Prostate gland (tissue), 2 donors: ENCODE data around the gene DMAC2L. TPM values are rescaled to one million over a fixed set of nuclear protein-coding genes. Genes with fewer than 3 reads are reported as not detected.
A peak's percentile ranks its signal among the peaks of the same experiment; 100 is the strongest.

ENCODE experiments used
- DNase-seq: peaks from one replicate; pipeline ENCODE4 v3.0.0-alpha.2; 2019; ENCODE audit warnings: low spot score
- H3K27ac ChIP-seq, 2 donors: fragments of 200-600 bp; sonication (generic); 2 replicates each; pipeline ENCODE4 v1.5.1; 2017 to 2019
- H3K27me3 ChIP-seq: fragments of 200-600 bp; sonication (generic); replicated peaks from 2 replicates; pipeline ENCODE4 v1.5.1; 2019; ENCODE audit not compliant: insufficient read depth
- H3K36me3 ChIP-seq, 2 donors: fragments of 200-600 bp; sonication (generic); 1 replicate in 1 of 2; 2 replicates in 1 of 2; pipeline versions ENCODE4 v1.5.1 to v1.8.1; 2017 to 2019
- H3K4me1 ChIP-seq: fragments of 200-600 bp; sonication (generic); replicated peaks from 2 replicates; pipeline ENCODE4 v1.5.1; 2019
- H3K4me3 ChIP-seq, 2 donors: fragments of 200-600 bp; sonication (generic); 2 replicates each; pipeline ENCODE4 v1.5.1; 2017 to 2019
- H3K9me3 ChIP-seq: fragments of 200-600 bp; sonication (generic); 2 replicates; pipeline ENCODE4 v1.5.1; 2017
- CTCF ChIP-seq, 4 experiments: fragments of 200-600 bp in 2 of 4; fragments of 450-650 bp in 2 of 4; sonication (generic) in 2 of 4; IDR thresholded peaks; 1 replicate in 3 of 4; 2 replicates in 1 of 4; pipeline ENCODE4 v1.5.1; 2016 to 2019; ENCODE audit warnings: antibody characterized with exemption in 4 of 4, mild to moderate bottlenecking in 2 of 4, moderate library complexity in 2 of 4
- POLR2A ChIP-seq: fragments of 450-650 bp; IDR thresholded peaks from one replicate; pipeline ENCODE4 v1.6.1; 2016; ENCODE audit warnings: antibody characterized with exemption, mild to moderate bottlenecking
- POLR2AphosphoS5 ChIP-seq: sonication (generic); formaldehyde crosslinking; IDR thresholded peaks from one replicate; pipeline ENCODE4 v1.6.1; 2017; ENCODE audit warnings: antibody characterized with exemption
- WGBS: methylation state at CpG from one replicate; pipeline ENCODE4 v1.1.5; 2018; 5-methylcytosine and 5-hydroxymethylcytosine counted together
- intact Hi-C: fragments of 100-400 bp; cut with DNase I; formaldehyde crosslinking; loops from one replicate; pipeline ENCODE4 v1.14.2; 2022
- total RNA-seq, 2 donors: library from RNA; depleted of rRNA; stranded (reverse); fragments of >200 nt; gene quantifications; one replicate each; pipeline ENCODE4 v1.1.0, GENCODE V29; 2016

Gene DMAC2L
- total RNA-seq, 2 donors from 2014 or later: 6.9 to 24.5 TPM

GRCh38 chr14:50339178-50339804, 27.2 kb downstream of the DMAC2L start:
- WGBS: 22% methylated on average over 3 of the region's 3 CpGs
- H3K4me3 ChIP-seq: no peak overlapping the region
- no peak for TF ChIP-seq POLR2A
- TF ChIP-seq CTCF (IDR thresholded peaks at IDR 0.05): no peak
- peak; percentile 71 for TF ChIP-seq POLR2AphosphoS5
- no peak for DNase-seq
- H3K9me3 ChIP-seq: no peaks in the 10 kb centered on the region
- intact Hi-C loops: no loop called here
- no peaks in the 10 kb centered on the region for H3K27me3 ChIP-seq
- H3K4me1 ChIP-seq: peaks cover 10% of the 10 kb centered on the region
- peak overlapping the region in 1 of 2 donors; percentile 23 for H3K27ac ChIP-seq
- no peaks in the 10 kb centered on the region for H3K36me3 ChIP-seq

DNA sequence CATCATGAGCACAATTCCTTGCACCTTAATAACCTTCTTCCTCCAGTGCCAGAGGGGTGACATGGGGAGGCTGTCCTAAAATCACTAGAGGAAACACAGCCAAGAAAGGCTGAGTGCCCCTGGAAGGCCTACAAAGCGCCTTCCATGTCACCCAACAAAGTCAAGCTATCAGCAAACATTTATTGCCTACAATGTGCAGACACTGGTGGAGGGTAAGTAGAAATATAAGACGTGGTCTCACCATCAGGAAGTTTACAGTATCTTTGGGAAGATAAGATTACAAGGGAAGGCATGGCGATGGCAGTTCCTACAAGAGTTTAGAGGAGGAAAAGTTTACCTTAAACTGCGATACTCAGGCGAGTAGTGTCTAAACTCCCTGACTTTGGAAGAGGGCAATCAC, 27.9 kb downstream of the DMAC2L start:
- H3K36me3 ChIP-seq: no peaks in the 10 kb centered on the region
- H3K4me3 ChIP-seq: no peak overlapping the region
- H3K4me1 ChIP-seq: peaks cover 16% of the 10 kb centered on the region
- 84% methylated on average over 5 of the region's 5 CpGs for WGBS
- peak overlapping the region in 1 of 2 donors; percentile 67 for H3K27ac ChIP-seq
- H3K27me3 ChIP-seq: no peaks in the 10 kb centered on the region
- no peaks in the 10 kb centered on the region for H3K9me3 ChIP-seq
- TF ChIP-seq POLR2AphosphoS5 (no peak), CTCF (IDR thresholded peaks at IDR 0.05) (no peak), POLR2A (no peak)
- DNase-seq: no peak
- intact Hi-C loops: loop anchor here (5.0 to 10.0 kb wide), 2 partner anchors 57 to 435 kb away; partner anchors contain the start of gene CDKL1

DNA sequence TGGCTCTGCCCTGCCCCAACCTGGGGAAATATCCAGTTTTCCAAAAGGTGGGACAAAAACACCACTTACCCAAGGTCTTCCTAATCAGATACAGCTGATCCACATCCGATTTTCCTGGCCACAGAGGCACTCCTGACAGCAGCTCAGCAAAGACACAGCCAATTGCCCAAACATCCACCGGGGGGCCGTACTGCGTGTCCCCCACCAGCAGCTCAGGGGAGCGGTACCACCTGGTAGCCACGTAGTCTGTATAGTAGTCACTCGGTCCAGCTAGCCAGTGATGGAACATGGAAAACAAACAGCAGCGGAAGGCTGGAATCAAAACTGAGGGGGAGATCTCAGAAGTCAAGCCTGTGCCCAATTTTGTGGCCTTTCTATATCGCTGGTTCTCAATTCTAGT, 28.8 kb downstream of the DMAC2L start:
- peaks cover 13% of the 10 kb centered on the region for H3K4me1 ChIP-seq
- intact Hi-C loops: loop anchor here (5.0 to 10.0 kb wide), 2 partner anchors 56 to 434 kb away; partner anchors contain the start of gene CDKL1
- TF ChIP-seq POLR2A: no peak
- TF ChIP-seq CTCF (IDR thresholded peaks at IDR 0.05): no peak
- no peak for TF ChIP-seq POLR2AphosphoS5
- no peak overlapping the region for H3K4me3 ChIP-seq
- H3K27ac ChIP-seq: peak overlapping the region in 1 of 2 donors; percentile 67
- no peaks in the 10 kb centered on the region for H3K9me3 ChIP-seq
- H3K27me3 ChIP-seq: no peaks in the 10 kb centered on the region
- H3K36me3 ChIP-seq: no peaks in the 10 kb centered on the region
- 86% methylated on average over 9 of the region's 9 CpGs for WGBS
- no peak for DNase-seq

DNA sequence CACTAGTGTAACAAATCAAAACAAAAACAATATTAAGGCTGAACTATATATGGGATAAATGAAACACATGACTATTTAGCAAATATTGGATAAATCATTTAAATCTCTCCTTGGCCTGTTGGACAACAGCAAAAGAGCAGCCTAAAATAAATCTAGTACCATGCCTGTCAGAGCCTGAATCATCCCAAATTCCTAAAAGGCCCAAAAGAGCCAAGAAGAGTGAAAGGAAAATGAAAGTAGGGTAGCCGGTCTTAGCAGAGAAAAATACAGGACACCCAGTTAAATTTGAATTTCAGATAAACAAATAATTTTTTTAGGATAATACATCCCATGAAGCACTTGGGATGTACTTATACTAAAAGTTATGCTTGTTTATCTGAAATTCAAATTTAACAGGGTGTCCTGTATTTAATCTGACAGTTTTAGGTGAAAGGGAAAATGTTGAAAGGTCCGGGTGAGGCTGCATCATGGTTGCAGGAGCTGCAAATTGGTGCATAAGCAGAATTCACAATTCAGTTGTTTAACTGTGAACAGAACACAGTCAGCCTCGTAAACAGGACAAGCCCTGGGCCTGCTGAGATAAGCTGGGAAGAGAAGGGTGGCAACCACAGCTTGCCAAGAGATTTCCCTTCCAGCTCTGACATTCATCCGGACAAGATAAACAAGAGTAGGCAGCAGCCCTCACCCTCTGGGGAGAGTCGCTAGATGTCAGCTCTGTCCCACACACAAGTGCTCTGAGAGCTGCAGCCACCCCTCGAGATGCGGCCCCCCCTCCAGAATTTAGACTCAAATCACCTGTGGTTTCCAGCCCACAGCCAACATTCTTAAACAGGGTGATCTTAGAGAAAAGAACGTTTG, 30.3 kb downstream of the DMAC2L start:
- H3K9me3 ChIP-seq: no peaks in the 10 kb centered on the region
- intact Hi-C loops: loop anchor here (1.0 to 10.0 kb wide), 3 partner anchors 55 to 432 kb away; partner anchors contain the start of gene CDKL1
- H3K27ac ChIP-seq: peak overlapping the region; percentile 37 to 67
- TF ChIP-seq POLR2A: no peak
- TF ChIP-seq CTCF (IDR thresholded peaks at IDR 0.05): peak in 3 of 4 experiments; percentile 43 to 54 (median 46)
- TF ChIP-seq POLR2AphosphoS5: peak; percentile 87
- H3K36me3 ChIP-seq: no peaks in the 10 kb centered on the region
- WGBS: 2% methylated on average over 8 of the region's 8 CpGs
- H3K27me3 ChIP-seq: no peaks in the 10 kb centered on the region
- peak; percentile 80 for DNase-seq
- peaks cover 13% of the 10 kb centered on the region for H3K4me1 ChIP-seq
- H3K4me3 ChIP-seq: peak overlapping the region in 1 of 2 donors; percentile 1
